Activated T-helper 1 cell treated with anti-CD3 and anti-CD28 coated beads, Interleukin-2, amount 50 U/mL, for 16 hours (primary cell): ENCODE results near the gene GOSR2.

Experiments used
- DNase-seq, 2 donors: peaks; one replicate each; pipeline ENCODE4 v3.0.0-alpha.2; 2020; ENCODE audit warnings: low read depth in 1 of 2, low spot score in 1 of 2

The GOSR2 gene

DNA sequence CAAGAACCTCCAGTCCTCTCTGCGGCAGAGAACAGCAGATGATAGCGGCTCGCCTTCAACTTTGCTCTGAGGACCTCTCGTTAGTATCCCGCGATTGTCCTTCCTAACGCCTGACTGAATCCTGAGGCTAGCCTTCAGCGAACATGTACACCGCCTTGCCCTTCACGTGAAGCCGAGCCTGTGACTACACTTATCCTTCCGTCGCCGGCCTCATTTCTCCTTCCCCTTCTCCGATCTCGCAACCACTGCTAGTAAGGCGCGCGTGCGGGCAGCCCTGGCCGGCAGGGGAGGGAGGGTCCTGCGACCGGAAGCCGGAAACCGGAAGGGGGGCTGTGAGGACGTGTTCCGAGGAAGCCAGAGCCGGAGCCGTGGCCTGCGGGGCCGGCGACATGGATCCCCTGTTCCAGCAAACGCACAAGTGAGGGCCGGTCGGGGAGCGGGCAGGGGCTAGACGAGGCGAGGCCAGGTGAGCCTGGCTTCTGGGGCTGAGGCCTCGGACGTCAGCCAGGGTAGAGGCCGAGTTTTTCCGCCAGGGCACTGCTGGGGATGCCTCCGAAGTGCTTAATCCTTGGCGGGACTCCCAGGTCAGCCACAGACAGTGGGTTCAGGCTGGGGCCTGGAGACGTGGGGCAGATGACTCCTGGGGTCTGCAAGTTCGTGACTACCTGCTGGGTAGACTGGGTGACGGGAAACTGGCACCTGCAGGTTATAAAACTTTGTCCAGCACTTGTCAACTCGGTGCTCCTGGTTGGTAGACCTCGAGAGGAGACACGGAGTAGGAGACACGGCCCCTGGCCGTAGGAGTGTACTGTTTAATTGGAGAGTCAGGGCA lies at the start of gene GOSR2:
GOSR2 (plus strand) TSS at position 357 of the 832 bp plus-strand sequence; CDS start at position 390, 33 bp downstream.
- peak; percentile 79 to 82 for DNase-seq

DNA sequence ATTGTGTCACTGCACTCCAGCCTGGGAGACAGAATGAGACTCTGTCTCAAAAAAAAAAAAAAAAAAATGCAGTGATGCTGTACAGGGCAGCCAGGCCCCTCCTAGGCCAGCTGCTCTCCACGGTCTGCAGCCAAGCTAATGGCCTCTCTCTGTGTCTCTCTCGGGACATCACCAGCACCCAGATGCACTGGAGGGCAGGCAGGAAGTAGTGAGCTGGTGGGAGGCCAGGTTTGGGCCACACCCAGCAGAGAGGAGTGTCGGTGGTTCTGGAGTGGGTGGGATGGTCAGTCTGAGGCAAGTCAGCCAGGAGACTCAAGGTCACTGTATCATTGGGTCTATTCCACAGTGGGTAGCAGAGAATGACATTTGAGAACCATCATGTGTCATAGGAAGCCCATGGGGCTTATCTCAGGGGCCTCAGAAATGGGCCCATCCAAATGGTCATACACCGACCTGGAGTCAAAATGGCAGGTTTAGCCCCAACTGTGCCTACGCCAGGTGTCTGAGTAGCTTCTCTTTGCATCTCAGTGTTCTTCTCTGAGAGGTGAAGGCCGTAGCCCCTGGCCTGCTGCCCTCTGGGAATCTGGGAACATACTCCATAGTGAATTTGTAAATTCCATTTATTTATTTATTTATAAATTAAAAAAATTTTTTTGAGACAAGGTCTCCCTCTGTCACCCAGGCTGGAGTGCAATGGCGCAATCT lies 48.9 kb upstream of the GOSR2 start:
- DNase-seq, result no peak

DNA sequence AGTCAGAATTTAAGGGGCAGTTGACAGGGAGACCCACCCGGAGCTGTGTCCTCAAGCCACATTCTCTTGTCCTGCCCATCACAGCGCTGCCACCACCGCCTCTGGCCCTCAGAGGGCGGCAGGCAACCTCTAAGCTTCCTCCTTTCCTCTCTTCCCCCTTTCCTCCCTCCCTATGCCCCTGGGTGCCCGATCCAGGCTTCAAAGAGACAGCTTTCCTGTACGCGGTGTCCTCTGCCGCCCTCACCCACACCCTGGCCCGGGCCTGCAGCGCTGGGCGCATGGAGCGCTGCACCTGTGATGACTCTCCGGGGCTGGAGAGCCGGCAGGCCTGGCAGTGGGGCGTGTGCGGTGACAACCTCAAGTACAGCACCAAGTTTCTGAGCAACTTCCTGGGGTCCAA lies 48.1 kb upstream of the GOSR2 start:
- DNase-seq, result no peak

DNA sequence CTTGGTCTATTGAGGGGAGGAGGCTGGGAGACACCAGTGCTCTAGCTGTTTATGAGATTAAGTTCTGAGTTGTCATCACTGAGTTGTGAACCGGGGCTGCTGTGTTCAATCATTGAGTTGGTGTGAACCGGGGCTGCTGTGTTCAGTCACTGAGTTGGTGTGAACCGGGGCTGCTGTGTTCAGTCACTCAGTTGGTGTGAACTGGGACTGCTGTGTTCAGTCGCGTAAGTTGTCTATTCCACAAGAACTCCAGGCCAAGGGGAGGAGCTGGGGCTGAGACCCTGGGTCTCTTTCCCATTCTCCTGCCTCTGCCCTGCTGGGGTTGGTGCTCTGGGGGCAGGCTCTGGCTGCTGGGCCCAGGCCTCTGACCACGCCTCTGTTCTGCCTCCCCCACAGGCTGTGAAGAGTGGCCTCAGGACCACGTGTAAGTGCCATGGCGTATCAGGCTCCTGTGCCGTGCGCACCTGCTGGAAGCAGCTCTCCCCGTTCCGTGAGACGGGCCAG lies 47.1 kb upstream of the GOSR2 start:
- DNase-seq, result no peak

DNA sequence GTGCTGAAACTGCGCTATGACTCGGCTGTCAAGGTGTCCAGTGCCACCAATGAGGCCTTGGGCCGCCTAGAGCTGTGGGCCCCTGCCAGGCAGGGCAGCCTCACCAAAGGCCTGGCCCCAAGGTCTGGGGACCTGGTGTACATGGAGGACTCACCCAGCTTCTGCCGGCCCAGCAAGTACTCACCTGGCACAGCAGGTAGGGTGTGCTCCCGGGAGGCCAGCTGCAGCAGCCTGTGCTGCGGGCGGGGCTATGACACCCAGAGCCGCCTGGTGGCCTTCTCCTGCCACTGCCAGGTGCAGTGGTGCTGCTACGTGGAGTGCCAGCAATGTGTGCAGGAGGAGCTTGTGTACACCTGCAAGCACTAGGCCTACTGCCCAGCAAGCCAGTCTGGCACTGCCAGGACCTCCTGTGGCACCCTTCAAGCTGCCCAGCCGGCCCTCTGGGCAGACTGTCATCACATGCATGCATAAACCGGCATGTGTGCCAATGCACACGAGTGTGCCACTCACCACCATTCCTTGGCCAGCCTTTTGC lies 46.5 kb upstream of the GOSR2 start:
- DNase-seq, result no peak

DNA sequence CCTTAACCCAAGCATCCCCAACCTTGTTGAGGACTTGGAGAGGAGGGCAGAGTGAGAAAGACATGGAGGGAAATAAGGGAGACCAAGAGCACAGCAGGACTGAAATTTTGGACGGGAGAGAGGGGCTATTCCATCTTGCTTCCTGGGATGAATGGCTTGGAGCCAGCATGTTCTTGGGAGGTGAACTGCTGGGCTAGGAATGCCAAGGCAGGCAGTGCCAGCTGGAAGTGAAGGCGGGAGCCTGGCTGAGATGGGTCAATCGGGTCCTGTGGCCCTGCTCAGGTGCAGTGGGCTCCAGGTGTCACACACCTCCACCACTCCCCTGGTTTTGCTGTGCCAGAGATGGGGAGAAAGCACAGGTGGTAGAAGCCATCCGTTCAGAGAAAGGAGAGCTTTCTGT lies 46.0 kb upstream of the GOSR2 start:
- DNase-seq, result no peak

DNA sequence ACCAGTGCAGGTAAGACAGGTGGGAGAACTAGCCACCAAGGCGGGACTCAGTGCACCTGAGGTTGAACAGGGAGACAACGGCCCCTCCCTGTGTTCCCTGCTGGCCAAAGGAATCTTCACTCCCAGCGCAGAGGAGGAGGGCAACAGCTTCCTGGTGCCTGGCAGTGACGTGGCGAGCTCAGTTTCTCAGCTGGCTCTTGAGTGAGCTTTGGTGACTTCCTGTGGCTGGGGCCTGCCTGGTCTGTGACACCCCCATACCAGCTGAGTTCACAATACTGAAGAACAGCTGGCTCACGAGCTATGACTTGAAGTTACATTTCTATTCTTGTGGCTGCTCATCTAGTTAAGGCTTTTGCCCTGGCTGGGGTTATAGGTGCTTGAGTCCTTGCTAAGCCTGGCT lies 45.5 kb upstream of the GOSR2 start:
- DNase-seq, result no peak

DNA sequence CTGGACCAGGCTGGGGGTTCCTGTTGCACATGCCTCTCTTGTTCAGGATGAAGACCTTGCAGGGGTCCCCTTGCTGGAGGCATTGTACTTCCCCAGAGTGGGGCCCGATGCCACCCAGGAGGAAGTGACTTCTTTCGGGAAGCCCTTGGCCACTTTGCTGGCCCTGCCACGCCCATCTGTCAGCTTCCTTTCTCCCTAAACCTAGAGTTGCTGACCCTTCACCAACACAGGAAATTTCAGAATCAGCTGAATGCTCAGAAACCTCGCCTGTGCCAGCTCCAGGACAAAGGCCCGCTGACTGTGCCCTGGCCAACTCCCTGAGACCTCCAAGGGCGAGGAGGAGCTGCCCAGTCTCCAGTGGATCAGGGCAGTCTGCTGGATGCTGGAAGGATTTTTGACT lies 44.9 kb upstream of the GOSR2 start:
- no peak for DNase-seq

DNA sequence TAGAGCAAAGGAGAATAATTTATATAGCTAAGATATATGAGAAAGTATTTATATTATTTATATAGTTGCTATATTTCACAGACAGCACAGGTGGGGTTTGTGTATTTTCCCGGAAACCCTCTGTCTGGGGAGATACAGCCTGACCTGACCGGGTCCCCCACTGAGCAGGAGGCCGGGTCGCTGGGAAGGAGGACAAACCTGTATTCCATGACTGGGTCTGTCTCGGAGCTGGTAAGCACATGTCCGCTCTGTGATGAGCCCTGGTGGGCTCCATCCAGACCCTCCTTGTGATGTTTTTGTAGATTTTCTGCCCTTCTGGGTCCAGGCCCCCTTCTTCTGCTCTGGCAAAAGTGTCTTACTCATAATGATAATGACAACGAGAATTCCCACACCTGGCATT lies 43.9 kb upstream of the GOSR2 start:
- no peak for DNase-seq

DNA sequence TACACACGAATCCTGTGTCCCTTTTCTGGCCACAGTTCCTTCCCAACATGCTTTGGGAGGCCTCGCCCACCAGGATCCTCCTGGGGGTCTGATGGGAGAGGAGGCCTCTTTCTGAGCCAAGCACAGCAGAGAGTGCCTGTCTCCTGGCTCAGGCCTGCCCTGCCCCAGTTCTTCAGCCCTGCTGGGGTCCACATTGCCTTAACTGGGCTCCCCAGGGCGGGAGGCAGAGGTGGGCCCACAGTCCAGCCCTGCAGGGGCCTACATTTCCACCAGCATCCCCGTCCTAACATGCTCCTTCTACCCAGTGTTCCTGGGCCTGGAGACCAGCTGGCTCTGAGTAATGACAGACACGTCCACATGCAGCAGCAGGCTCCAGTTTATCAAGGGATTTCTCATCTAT lies 41.9 kb upstream of the GOSR2 start:
- no peak for DNase-seq

DNA sequence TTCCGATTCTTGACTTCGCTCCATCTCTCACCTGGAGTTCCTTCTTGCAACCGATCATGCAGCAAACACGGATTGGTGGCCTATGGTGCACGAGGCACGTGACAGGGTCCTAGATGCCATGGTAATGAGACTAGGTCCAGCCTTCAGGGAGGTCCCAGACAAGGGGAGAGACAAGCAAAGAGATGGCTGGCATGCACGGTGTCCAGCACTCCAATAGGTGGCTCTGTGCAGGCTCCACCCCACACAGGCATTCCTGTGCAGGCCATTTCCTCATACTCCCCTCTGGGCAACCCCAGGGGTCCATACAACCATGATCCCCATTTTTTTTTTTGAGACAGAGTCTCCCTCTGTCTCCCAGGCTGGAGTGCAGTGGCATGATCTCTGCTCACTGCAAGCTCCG lies 40.3 kb upstream of the GOSR2 start:
- no peak for DNase-seq

DNA sequence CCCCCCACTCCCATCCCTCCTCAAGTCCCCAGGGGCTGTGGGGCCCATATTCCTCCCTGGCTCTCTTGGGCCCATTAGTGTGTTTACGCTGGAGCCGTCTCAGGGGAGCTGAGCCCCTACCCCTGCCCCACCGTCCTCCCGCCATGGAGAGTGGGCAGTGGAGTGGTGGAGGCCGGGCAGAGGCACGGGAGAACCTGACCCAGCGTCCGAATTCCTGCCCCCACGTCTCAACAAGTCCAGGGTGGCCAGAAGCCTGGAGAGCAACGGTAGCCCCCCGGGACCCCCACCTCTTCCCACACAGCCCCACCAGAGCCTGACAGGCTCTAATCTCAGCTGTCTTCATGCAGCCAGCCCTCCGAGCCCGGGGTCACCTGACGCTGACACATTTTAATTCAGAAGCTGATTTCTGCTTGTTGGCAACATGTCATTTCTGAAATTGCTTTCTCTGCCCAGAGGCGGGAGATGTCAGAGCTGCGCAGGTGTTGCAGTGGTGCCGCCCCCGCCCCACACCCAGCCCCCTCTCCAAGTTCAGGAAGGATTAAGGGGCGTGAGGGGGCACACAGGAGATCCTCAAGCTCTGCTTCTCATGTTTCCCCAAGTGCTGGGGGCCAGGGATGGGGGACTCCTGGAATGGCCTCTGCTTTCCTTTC lies 39.0 kb upstream of the GOSR2 start:
- no peak for DNase-seq

DNA sequence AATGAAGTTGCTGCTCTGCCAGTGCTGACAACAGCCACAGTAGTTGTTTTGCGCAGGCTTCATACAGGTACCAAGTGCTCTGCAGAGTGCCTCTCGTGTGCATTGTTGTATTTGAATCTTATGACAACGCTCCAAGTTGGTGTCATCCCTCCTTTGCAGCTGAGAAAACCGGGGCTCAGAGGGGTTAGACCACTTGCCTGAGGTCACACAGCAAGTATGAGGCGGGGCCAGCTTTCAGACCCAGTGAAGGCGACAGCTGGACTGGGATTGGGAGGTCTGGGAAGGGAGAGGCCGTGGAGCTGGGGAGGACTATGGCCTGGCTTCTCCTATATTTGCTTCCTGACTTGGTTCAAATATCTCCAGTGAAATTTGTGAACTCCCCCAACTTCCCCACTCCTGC lies 38.4 kb upstream of the GOSR2 start:
- DNase-seq, result no peak

DNA sequence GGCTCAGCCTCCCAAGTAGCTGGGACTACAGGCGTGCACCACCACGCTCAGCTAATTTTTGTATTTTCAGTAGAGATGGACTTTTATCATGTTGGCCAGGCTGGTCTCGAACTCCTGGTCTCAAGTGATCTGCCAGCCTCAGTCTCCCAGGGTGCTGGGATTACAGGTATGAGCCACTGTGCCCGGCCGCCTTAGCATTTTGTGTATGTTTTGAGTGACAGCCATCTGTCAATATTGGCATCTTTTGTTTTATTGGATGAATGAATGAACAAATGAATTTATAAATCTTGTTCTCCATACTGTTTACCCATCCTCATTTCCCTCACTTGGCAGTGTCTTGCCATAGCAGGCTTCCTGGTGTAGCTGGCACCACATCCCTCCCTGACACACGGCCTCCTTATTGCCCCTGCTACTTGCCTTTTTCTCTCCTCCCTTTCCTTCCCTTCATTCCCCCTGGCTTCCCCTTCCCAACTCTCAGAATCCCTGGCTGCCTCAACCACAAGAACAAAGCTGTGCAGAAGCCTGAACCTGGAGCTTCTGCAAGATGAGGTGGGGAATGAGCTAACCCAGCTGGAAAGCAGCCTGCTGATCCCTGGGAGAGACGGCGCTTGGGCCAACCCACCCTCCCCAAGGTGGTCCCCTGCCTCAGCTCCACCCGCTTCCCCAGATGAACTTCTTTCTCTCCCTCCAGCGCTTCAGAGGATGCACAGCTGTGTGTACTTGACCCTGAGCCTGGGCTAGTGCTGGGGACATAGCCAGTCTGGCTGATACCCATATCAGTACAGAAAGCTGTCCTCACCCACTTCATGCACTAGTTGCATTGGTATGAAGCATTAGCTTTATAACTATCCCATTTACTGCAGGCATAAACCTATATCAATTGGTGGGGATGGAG lies 37.3 kb upstream of the GOSR2 start:
- DNase-seq, result no peak

DNA sequence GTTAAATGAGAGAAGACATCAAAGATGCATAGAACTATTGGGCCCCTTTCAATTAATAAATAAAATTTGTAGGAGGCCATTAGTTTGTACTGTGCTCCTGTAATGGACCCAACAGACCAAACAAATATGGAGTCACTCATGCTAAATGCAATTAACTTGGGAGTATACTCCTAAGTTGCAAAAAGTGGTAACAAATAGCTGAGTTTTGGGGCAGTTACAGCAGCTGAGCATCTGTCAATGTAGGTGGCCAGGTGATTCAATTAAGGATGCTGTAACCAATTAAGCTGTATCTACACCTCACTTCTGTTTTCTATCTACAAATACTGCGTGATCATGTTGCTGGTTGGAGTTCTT lies 36.7 kb upstream of the GOSR2 start:
- no peak for DNase-seq

DNA sequence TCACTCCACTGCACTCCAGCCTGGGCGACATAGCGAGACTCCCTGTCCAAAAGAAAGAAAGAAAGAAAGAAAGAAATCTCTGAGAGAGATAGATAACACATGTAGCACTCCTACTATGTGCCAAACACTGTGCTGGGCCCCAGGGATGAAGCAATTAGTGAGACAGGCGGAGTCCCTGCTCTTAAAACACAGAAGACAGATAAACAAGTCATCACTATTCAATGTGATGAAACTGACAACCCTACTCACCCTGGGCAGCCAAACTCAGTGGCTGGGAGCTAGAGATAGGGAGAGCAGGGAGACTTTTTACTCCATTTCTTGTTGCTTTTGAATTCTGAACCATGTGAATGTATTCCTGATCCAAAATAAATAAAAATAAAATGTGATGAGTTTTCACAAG lies 35.2 kb upstream of the GOSR2 start:
- DNase-seq, result no peak

DNA sequence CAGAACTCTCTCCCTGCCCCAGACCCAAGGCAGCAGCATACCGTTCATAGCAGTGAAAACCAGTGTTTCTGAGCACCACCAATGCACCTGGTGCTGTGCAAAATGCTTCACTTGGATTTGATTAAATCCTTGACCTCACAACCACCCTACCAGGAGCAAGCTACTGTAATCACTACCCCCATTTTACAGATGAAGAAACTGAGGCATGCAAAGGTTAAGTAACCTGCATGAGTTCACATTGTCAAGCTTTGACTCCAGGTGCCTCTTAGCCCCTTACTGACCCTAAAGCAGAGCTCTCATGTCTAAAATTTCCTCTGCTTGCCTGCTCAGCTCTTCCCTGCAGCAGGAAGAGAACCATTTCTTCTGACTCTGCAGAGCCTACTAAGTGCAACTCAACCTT lies 34.2 kb upstream of the GOSR2 start:
- no peak for DNase-seq

DNA sequence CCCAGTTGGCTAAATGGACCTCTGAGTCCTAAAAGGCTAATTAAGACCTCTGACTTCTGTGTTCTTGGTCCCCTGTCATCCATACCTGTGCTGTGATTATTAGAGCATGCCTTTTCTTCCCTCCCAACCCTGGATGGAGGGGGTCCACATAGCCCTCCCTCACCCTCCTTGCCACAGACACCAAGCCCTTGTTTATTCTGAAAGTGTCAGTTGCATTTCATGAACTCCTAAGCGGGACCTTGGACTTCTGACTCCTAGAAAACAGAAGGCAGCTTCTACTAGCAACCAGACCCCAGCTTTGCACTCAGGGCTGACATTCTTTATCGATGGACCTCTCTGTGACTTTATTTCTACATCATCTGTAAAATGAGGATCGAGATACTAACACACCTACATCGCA lies 33.4 kb upstream of the GOSR2 start:
- DNase-seq, result no peak

DNA sequence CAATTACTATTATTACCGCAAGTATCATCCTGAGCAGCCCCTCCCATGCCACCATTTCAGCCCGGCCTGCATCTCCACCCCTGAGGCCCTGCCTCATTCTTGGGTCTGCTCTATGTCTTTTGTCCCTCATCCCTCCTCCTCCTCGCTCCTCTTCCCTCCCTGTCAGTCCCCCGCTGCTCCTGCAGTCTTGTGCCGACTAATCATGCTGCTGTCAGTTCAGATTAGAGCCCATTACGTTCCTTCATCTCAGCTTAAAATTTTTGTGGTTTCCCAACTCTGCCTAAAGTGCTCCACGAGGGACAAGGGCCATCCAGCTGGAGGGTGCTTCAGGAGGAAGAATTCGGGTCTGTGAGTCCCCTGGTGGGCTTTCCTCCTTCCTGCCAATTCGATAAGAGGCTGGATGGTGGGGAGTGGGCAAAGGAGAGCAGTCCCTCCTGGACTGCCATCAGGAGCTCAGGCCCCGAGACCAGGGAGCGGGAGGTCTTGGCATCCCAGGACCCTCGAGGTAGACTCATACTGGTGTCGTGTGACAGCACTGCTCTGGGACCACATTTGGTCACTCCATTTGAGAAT lies 32.9 kb upstream of the GOSR2 start:
- DNase-seq, result no peak

DNA sequence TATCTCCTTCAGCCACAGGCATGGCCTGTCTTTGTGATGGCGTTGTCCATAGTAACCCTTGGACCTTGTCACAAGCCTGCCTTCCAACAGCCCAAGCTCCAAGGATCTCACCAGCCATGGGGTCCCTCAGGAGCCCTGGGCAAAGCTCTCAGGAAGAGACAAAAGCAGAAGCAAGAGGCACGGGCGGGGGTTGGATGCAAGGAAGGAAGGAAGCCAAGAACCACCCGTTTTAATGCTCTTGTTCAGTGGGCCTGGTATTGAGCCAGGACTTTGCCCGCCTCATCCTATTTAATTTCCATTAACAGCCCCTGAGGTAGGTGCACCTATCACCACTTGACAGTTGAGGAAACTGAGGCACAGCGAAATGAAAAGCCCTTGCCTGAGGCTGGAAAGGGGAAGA lies 32.3 kb upstream of the GOSR2 start:
- no peak for DNase-seq
